ENCODE results near the gene SPEF1.

Gene SPEF1

DNA sequence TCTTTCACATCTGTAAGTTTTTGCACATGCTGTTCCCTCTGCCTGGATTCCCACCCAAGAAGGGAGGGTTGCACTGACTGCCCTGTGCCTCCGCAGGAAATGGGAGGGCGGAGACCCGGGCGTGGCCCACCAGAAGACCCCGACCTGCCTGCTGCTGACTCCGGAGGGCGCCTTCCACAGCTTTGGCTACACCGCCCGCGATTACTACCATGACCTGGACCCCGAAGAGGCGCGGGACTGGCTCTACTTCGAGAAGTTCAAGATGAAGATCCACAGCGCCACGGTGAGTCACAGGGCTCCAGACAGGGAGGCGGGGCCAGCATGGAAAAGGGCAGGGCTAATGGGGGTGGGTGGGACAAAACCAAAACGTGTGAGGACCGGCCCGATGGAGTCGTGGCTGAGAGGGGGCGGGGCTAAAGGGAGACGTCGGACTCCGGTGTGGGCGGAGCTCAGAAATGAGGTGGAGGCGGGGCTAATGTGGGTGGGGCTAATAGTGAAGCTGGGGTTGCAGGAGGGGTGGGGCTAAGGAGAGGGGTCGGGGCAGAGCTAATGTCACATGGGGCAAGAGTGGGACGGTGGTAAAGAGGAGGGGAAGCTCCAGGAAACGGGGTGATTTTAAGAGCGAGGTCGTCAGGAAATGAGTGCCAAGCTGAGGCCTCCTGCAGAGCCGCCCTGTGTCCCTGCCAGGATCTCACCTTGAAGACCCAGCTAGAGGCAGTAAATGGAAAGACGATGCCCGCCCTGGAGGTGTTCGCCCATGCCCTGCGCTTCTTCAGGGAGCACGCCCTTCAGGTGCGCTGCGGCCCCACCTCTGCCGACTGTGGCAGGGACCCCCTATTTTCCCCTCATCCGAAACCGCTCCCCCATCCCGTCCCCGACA, 36.2 kb downstream of the SPEF1 start:
- no peak for DNase-seq

DNA sequence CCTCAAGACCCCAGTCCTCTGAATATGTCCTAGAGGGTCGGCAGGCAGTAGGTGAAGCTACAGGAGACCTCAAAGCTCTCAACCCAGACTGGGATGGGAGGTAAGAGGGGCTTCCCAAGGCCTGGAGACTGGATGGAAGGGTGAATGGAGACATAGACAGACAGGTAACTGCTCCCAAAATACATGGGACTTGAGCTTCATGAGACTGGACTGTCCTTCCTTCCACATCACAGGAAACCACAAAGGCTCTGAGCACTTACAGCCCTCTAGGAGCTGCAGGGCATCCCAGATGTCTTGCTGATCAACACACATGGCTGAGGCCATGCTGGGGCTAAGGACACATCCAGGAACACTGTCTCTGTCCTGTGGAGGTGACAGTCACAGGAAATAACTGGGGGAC, 37.2 kb downstream of the SPEF1 start:
- DNase-seq = no peak

- no peak for DNase-seq
Observed at GRCh38 chr20:3743251-3743650, 38.0 kb downstream of the SPEF1 start.

GRCh38 chr20:3741836-3742458, 39.3 kb downstream of the SPEF1 start:
- DNase-seq = no peak

GRCh38 chr20:3740615-3741301, 40.5 kb downstream of the SPEF1 start:
- no peak for DNase-seq

DNA sequence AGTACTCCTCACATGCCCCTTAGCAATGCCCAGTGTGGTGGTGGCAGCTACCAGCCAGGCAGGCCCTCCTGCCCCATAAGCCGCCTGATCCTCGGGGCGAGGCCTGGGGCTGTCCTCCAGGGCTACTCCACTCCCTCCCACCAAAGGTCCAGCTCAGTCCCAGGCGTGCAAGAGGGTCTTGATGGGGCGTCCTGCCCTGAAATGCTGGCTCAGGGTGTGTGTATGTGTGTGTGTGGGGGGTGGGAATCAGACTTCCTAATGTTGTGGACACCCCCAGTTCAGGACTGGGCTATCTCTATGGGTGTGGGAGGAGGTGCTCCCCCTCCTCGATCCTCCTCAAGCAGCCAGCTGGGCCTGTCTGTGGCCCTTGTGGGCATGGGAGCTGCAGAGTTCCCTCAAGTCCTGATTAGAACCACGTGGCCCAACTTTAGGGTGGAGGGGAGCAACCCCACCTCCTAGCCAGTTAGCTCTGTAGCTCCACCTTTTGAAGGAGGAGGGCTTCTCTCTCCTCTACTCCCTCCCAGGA, 41.3 kb downstream of the SPEF1 start:
- DNase-seq = no peak

DNA sequence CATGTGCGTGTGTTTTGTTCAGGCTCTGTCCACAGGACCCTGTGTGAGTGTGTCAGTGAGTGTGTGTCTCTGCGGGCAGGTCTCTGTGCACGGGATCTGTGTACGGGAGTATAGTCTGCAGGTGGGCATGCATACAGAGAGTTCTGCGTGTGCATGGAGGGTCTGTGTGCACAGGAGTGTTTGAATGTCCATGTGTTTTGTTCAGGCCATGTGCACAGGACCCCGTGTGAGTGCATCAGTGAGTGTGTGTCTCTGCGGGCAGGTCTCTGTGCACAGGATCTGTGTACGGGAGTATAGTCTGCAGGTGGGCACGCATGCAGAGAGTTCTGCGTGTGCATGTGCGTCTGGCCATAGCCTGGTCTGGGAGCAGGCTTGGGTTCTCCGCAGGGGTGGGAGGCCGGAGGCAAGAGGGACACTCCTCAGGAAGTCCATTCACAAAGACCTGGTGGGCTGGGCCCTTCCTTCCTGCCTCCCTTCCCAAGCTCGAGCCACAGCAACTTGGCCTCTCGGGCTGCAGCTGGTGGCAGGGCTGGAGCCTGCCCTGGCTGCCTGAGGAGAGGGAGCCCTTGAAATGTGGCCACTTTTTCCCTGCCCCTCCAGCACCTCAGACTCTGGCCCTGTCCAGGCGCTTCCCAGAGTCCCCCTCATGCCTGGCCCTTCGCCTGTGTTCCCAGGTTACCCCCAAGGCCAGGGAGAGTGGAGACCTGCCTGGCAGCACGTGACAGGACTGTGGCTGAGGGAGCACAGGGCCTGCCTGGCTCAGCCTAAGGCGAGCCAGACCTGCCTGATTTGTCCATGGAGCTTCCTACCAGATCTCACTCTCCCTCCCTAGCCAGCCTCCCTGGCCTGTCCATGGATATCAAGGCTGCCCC, 42.0 kb downstream of the SPEF1 start:
- no peak for DNase-seq

GRCh38 chr20:3738111-3739053, 42.9 kb downstream of the SPEF1 start:
- no peak for DNase-seq

GRCh38 chr20:3735768-3736167, 45.5 kb downstream of the SPEF1 start:
- DNase-seq = no peak

- DNase-seq = no peak
Observed at GRCh38 chr20:3734111-3734843, 47.0 kb downstream of the SPEF1 start.

DNA sequence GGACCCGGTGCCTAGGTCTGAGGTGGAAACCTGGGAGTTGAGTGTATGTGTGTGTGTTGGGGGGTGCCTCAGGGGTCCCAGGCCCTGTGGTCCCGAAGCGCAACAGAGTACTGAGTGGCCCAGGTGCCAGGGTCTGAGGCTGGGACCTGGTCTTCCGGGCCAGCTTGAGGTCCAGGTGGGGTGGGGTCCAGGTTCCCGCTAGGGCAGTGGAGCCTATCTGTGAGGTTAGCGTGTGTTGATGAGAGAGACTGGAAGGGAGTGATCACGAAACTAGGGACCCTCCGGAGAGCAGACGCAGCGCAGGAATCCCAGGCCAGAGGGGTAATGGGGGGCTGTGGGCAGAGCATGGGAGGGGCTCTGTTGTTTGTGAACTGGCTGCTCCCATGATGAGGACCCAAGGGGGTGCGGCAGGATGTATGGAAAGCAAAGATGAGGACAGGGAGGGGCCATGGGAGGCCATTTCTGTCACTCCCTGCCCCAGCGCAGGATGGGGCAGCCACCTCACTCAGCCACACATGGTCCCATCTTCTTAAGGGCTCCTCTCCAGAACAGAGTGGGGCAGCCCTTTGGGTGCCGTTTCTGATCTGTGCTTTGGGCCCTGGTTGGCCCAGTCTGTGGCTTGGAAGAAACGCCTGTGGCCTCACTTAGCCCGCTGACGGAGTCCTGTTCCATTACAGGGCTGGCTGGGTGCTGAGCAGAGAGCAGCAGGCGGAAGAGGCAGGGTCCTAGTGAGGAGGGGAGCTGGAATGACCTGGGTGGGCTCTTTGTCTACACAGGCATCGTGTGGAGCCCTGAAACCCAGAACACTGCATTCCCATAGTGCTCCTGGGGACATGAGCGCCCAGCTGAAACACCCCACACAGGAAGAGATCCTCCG, 47.9 kb downstream of the SPEF1 start:
- no peak for DNase-seq

DNA sequence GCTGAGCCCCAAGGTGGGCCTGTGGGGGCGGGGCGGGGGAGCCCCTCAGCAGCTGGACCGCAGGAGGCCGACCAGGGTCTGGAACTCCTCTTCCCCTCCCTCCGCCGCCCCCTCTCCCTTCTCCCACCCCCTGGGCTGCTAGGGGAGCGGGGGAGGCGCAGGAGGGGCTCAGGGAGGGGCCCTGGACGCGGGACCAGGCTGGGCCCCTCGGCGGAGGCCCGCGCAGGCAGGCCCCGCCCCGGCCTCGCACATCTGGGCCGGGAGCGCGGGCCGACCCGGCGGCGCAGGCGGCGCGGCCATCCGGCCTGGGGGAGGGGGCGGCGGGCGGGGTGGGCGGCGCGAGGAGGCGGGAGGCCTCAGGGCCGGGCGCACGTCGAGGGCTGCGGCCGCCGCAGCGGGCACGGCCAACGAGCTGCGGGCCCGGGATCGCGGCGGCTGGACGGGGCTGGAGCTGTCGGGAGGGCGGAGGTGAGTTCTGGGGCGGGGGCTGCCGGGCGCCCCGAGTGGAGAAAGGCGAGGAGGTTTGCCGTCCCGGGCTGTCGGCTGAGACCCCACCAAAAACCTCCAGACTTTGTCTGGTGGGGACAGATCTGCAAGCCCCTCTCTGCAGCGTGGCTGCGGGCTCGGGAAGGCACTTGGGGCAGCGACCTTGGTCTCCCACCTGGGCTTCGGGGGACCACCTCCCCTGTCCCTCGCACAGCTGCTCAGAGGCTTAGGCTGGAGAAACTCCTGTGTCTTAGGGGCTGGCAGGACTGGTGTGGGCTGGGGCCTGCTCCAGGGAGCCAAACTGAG, 48.7 kb downstream of the SPEF1 start, which contains the start of gene HSPA12B:
Gene HSPA12B, plus strand, starts transcription at position 359 of the 792 bp plus-strand sequence. CDS start 5,990 bp downstream, outside the sequence.
- DNase-seq = no peak

DNA sequence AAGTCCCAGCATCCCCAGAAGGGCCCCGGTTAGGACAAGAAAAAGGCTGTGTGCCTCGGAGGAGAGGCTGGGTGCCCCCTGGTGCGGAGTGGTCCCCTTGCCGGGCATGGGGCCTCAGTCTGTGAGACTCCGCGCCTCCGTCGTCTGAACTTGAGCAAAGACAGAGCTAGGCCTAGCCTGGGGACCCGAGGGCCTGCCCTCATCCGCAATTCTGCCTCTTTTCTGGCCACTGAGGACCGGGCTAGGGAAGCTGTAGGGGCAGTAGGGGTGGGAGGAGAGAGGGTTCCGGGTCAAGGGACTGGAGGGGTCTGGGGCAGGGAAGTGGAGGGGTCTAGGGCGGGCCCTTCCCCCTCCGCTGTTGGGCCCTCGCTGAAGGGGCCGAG, 49.3 kb downstream of the SPEF1 start:
- DNase-seq = no peak

- DNase-seq = no peak
Observed at GRCh38 chr20:3730803-3731672, 50.2 kb downstream of the SPEF1 start.

DNA sequence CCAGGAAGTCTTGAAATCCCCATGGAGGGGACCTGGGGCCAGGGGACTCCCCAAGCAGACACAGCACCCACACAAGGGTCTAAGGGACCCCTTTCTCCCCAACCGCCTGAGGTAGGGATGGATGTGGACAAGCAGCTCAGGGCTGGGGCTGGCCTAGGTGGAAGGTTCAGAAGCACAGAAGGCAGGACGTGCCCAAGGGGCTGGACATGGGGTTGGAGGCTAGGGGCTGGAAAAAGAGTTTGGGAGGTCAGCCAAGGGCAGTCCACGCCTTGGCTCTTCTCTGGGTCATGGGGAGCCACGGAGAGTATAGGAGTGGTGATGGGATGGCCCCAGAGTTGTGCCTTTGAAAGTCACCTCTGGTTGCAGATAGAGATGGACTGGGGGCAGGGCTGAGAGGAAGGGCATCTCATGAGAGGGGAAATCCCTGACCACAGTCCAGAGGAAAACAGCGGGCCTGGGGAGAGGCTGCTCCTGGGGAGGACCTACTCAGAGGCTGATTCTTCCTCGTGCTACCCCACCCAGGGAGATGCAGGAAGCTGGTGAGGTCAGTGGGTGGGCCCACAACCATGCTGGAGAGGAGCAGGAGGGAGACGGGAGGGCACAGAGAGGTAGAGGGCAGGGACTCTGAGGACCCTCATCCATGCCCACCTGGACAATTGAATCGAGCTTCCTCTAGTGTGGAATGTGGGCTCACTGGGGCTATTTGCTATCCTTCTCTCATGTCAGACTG, 51.3 kb downstream of the SPEF1 start:
- DNase-seq = no peak

DNA sequence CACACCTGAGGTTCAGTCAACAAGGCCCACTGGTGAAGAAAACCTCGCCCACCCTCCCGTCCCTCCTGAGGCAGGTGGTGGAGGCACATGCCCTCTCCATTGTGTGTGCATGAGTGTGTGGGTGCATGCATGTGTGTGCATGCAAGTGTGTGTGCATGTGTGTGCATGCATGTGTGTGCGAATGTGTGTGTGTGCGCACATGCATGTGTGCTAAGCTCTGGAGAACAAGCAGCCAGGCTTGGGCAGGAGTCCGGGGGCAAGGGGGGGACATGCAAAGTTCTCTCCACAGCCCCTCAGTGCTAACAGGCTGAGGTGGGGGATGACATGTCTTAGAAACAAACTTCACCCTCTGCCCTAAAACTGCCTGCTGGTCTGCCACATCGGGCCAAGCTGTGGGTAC, 51.9 kb downstream of the SPEF1 start:
- DNase-seq = no peak

- DNase-seq = no peak
Observed at GRCh38 chr20:3728876-3729275, 52.4 kb downstream of the SPEF1 start.

Measured in DMS 273 treated with DMSO at 0.1 percent for 48 hours (cell line).